Fibroblast of skin of abdomen (primary cell): Measurements from ENCODE around the gene RIPOR3.
A peak's percentile ranks its signal among the peaks of the same experiment; 100 is the strongest.
"Not testable (repeated sequence)": the region's sequence is repeated elsewhere in the genome, so short reads cannot be mapped to it uniquely, and the experiment has no call there.

Experiments
- DNase-seq: peaks from one replicate; pipeline ENCODE4 v3.0.0-alpha.2; 2013

The RIPOR3 gene

DNA sequence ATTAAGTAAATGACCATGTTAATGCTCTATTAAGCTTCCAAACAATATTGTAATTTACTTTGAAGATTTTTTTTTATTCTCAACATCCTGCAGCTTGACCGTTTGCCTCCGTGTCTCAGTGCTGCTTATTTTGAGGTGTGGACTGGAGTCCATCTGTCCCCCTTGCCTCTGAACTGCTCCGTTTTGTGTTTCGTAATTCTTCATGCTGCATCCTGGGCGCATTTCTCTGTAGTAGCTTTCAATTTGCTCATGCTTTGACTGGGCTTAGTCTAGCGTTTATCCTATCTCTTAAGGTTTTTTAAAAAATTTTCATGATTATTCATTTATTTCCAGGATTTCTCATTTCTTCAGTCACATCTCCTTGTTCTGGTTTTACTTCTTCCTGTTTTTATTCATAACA, 143.4 kb downstream of the RIPOR3 start:
- no peak for DNase-seq

DNA sequence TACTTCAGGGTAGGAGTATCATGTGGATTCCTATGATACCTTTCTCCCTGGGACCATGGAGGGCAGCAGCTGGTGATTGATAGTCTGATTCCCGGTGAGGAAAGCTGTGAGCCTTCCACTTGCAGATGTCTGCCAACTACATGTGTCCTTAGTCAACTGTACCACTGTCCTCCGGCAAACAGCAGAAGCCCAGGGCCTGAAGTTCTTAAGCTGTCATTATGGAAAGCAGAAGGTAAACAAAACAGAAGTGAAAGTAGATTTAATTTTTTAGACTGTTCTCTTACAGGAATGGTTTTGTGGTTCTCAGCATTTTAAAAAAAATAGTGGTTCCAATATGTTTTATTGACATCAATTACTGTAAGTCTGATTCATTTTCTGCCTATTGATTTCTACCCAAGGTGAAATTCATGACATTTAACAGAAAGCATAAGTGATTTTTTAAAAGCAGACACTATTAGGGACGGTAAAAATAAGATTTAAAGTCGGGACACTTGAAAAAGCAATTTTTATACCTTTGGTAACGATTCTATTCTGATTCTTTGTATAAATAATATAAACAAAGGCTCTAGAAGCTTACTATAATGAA, 144.5 kb downstream of the RIPOR3 start:
- no peak for DNase-seq

DNA sequence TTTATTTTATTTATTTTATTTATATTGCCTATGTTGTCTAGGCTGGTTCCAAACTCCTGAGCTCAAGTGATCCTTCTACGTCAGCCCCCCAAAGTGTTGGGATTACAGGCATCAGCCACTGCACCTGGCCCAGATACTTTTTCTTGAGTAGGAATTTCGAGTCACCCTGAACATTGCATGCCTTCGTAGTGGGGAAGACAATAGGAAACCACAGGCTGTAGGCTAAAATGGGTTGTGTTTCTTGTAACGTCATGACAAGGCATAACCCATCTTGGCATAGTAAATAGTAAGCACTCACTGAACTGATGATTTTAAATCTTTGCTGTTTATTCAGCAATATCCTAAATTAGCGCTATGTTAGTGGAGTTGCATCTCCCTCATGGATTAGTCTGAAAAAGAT, 146.2 kb downstream of the RIPOR3 start:
- DNase-seq: no peak

DNA sequence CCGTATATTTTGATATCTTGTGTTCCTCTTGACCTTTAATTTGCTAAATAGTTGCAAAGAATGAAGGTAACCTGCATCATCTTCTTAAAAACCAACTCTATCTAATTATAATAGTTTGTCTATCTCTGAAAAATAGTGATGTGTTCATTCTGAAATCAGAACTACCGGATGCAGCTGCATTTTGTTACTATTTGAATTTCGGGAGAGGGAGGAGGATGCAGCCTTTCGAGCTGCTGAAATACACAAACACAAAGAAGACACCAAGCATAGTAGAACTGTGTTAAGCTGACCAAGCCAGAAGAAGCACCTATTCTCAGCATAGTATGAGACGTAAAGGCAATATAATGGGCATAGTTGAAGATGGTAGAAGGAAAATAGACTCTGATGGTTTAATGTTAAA, 148.0 kb downstream of the RIPOR3 start:
- DNase-seq: no peak

DNA sequence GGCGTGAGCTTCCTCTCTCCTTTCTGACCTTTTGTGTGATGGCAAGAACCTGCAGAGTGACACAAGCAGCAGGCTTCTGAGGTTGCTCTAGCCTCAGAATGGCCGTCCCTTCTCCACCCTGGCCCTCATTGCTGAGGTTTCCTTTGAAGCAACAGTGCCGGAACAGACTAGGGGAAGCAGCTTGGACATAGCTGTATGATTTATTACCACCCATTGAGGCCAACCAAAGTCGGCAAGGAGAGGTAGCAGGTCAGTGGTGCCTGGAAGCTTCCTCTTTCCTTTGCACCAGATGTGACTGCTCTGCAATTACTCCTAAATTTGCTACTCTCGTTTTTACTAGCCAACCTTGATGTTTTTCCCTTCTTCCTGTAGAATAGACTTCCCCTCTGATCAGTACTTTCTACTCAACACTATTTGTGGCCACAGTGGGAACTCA, 149.7 kb downstream of the RIPOR3 start:
- DNase-seq: no peak

DNA sequence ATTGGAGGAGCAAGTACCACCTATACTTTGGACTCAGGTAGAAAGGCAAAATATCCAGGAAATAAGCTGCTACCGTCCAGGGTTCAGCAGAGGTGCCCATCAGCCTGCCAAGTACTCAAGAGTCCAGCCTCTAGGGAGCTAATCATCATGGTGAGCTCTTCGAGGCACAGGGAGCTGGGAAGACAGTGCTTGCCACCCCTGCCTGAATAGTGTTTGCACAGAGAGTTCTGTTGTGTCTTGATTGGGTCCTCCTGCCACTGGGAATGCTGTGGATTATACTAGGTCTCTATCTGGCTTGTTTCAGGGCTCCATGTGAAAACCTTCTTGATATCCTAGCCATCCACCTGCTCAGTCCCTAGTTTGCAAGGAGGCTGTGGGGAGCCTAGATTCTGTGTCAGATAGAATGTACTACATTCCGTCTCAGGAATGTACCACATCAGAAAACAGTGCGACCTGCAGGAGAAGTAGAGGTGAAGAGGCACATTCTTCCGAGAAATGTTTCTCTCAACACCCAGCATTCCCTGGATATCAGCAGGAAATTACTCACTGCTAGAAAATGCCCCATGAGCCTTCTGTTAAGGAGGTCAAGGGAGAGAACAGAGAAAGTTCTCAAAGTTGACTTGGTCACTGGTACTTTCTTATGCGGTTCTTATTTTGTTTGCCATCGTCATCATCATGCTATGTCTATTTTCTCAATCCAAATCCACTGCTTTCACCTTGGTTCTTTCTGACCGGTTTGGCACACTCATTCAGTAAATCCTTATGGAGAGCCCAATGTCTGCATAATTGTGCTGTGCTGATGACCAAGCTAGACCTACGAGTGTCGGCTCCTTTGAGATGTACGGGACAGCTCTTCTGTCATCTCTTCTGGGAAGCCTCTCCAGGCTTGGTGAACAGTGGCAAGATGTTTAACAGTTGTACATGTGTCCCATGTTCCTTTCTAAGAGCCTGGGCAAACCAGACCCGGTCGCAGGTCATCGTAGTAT, 150.4 kb downstream of the RIPOR3 start:
- peak; percentile 79 for DNase-seq

DNA sequence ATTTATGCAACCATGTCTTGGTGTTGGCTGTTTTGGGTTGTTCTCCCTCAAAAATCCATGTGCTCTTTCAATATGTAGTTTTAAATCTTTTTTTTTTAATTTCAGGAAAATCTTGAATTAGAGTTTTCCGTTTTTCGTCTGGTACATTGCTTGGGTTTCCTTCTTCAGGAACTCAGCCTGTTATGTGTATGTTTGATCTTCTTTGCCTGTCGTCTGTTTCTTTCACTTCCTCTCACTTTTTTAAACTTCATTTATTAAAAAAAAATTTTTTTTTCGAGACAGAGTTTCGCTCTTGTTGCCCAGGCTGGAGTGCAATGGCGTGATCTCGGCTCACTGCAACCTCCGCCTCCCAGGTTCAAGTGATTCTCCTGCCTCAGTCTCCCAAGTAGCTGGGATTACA, 151.5 kb downstream of the RIPOR3 start:
- not testable (repeated sequence) for DNase-seq

DNA sequence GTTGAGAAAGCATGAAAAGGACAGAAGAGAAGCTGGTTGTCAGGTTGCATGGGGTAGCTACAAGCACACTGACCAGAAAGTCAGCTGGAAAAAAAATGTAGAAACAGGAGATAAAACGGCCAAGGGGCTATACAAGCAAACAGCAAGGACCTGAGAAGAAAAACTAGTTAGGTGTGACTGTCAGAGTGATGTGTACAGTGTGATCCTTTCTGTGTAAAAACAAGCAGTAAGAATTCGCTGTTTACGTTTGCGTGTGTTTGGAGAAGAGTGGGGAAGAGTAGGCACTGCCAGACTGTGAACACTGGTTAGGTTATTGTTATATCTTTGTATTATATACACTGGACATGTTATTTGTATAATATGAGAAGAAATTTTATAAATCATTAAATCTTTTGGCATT, 153.1 kb downstream of the RIPOR3 start:
- no peak for DNase-seq

DNA sequence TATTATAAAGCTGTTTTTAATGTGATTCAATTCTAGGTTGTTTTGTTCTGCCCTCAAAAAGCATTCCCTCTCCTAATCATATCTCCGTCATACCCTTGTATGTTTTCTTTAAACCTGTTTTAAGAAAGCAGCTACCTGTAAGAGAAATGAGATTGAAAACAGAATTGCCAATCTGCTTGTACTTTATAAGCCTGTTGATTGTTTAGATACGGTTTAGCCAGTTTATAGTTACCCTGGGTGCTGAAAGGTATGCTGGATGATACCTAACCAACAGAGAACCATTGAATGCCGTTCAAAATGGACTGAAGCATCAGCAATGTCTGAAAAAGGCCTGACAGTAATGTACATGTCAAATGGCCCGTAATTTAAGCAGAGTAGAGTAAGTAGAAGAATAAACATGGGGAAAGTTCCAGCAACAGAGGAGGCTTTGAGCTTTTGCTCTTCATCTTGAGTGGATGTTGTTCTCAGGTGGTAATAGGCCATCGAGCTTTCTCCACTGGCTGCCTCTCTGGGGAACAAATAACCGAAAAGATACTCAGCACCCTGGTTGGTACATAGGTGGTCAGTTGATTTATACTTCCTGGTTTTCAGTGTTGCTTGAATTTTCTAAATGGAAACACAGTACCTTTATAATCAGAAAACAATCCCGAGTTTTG, 153.7 kb downstream of the RIPOR3 start:
- DNase-seq: no peak

DNA sequence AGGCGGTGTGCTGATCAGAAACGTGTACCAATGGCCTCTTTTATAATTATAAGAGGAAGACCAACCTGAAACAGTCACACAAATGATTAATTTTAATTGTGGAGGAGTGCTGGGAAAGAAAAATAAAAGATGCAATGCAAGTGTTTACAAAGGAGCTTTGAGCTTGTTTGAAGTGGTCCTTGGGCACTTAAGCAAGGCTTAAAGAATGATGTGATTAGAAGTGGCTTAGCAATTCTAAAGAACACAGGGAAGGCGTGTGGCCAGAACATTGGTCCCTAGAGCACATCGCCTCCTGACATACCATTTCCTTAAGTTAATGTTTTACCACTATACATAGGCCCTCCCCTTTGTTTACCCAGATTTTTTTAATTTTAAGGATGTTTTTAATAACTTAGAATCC, 155.0 kb downstream of the RIPOR3 start:
- DNase-seq: no peak
